SK-N-SH (cell line): ENCODE measurements around the gene EMP1. TPM values are rescaled to one million over a fixed set of nuclear protein-coding genes. Genes with fewer than 3 reads are reported as not detected.

Source experiments
- CTCF ChIA-PET: fragments of 300-600, 350-600 bp; formaldehyde crosslinking; extraction: SDS; loops from one replicate; lab custom pipeline; 2021; lab: Yijun Ruan, JAX
- POLR2A ChIA-PET: fragments of 350-600 bp; sonication (Branson Sonifier 250); formaldehyde crosslinking; extraction: SDS; loops from one replicate; lab custom pipeline; 2020; ENCODE audit warnings: antibody characterized with exemption, inconsistent platforms; lab: Yijun Ruan, JAX
- DNase-seq: peaks from one replicate; pipeline ENCODE4 v3.0.0; 2012
- H2AFZ ChIP-seq: fragments of 200-600 bp; sonication (generic); 2 replicates; pipeline ENCODE4 v1.8.1; 2016; ENCODE audit warnings: antibody characterized with exemption, mild to moderate bottlenecking, low read depth
- H3F3A ChIP-seq: fragments of 200-600 bp; sonication (generic); replicated peaks from 2 replicates; pipeline ENCODE3; 2016; ENCODE audit warnings: antibody characterized with exemption, mild to moderate bottlenecking; ENCODE audit not compliant: insufficient read depth
- H3K27ac ChIP-seq, 2 experiments: fragments of 200-500 bp in 1 of 2; fragments of 200-600 bp in 1 of 2; sonication (Bioruptor generic) in 1 of 2; sonication (generic), shearing (Covaris generic) in 1 of 2; 2 replicates each; pipeline versions ENCODE4 v1.5.1 to v1.6.1; 2014 to 2016; ENCODE audit warnings: low read depth in 2 of 2, inconsistent platforms in 1 of 2, low read length in 1 of 2, mild to moderate bottlenecking in 1 of 2, mixed read lengths in 1 of 2
- H3K27me3 ChIP-seq: fragments of 200-600 bp; sonication (generic), shearing (Covaris generic); 2 replicates; pipeline ENCODE4 v1.6.1; 2016; ENCODE audit warnings: mixed run types; ENCODE audit not compliant: insufficient read depth
- H3K36me3 ChIP-seq, 2 experiments: fragments of 200-500 bp in 1 of 2; fragments of 200-600 bp in 1 of 2; sonication (Bioruptor generic) in 1 of 2; sonication (generic) in 1 of 2; replicated peaks in 1 of 2; 2 replicates each; pipeline versions ENCODE3 to v1.5.1; 2014 to 2016; ENCODE audit warnings: low read length in 1 of 2, mild to moderate bottlenecking in 1 of 2; ENCODE audit not compliant: insufficient read depth in 2 of 2, control insufficient read depth in 1 of 2
- H3K4me1 ChIP-seq, 2 experiments: fragments of 200-500 bp in 1 of 2; fragments of 200-600 bp in 1 of 2; sonication (Bioruptor generic) in 1 of 2; sonication (generic), shearing (Covaris generic) in 1 of 2; 2 replicates each; pipeline versions ENCODE4 v1.5.1 to v1.6.1; 2014 to 2016; ENCODE audit warnings: low read depth in 1 of 2, low read length in 1 of 2, mixed run types in 1 of 2; ENCODE audit not compliant: insufficient read depth in 2 of 2, control insufficient read depth in 1 of 2
- H3K4me2 ChIP-seq: fragments of 200-600 bp; sonication (generic), shearing (Covaris generic); 2 replicates; pipeline ENCODE4 v1.6.1; 2017; ENCODE audit warnings: mixed run types
- H3K4me3 ChIP-seq, 2 experiments: fragments of 200-500 bp in 1 of 2; fragments of 200-600 bp in 1 of 2; sonication (Bioruptor generic) in 1 of 2; sonication (generic), shearing (Covaris generic) in 1 of 2; 2 replicates each; pipeline versions ENCODE4 v1.5.1 to v1.8.1; 2014 to 2016; ENCODE audit warnings: low read depth in 2 of 2, inconsistent platforms in 1 of 2, low read length in 1 of 2, mild to moderate bottlenecking in 1 of 2, mixed read lengths in 1 of 2, moderate library complexity in 1 of 2
- H3K79me2 ChIP-seq: fragments of 200-600 bp; sonication (generic); 2 replicates; pipeline ENCODE4 v1.8.1; 2017; ENCODE audit warnings: mild to moderate bottlenecking; ENCODE audit not compliant: insufficient read depth
- H3K9ac ChIP-seq: fragments of 200-600 bp; sonication (generic); 2 replicates; pipeline ENCODE4 v1.6.1; 2017; ENCODE audit warnings: mixed run types
- H3K9me2 ChIP-seq: fragments of 200-600 bp; sonication (generic); 2 replicates; pipeline ENCODE4 v1.6.1; 2017; ENCODE audit warnings: mixed run types
- H3K9me3 ChIP-seq: fragments of 200-600 bp; sonication (generic); 2 replicates; pipeline ENCODE4 v1.6.1; 2017; ENCODE audit warnings: mixed run types, mild to moderate bottlenecking, moderate library complexity
- H4K20me1 ChIP-seq: fragments of 200-600 bp; sonication (generic); 2 replicates; pipeline ENCODE4 v1.6.1; 2017; ENCODE audit warnings: mild to moderate bottlenecking, mixed run types; ENCODE audit not compliant: insufficient read depth
- CHD2 ChIP-seq: fragments of 150-350 bp; IDR thresholded peaks from 2 replicates; pipeline ENCODE4 v1.6.1; 2018; ENCODE audit warnings: low read length; ENCODE audit not compliant: partially characterized antibody
- CTCF ChIP-seq: fragments of 200-600 bp; sonication (generic); IDR thresholded peaks from 2 replicates; pipeline ENCODE4 v1.6.1; 2017; ENCODE audit warnings: antibody characterized with exemption, mild to moderate bottlenecking, moderate library complexity
- FOSL2 ChIP-seq: IDR thresholded peaks from 2 replicates; pipeline ENCODE4 v1.4.0; 2012; ENCODE audit warnings: low read depth, mild to moderate bottlenecking, moderate library complexity, borderline replicate concordance
- FOXJ3 ChIP-seq: sonication (generic); formaldehyde crosslinking; IDR thresholded peaks from 2 replicates; pipeline ENCODE4 v1.5.1; 2020; ENCODE audit warnings: mild to moderate bottlenecking, missing genetic modification reagents
- JUND ChIP-seq: IDR thresholded peaks from 2 replicates; pipeline ENCODE4 v1.4.0; 2012
- MAX ChIP-seq: IDR thresholded peaks from 2 replicates; pipeline ENCODE4 v1.4.0; 2012; ENCODE audit warnings: low read depth
- MXI1 ChIP-seq: IDR thresholded peaks from 2 replicates; pipeline ENCODE4 v1.6.1; 2012; ENCODE audit warnings: mild to moderate bottlenecking, low read depth, low read length, improper control_type of control experiment
- PBX3 ChIP-seq: IDR thresholded peaks from 2 replicates; pipeline ENCODE4; 2012
- POLR2AphosphoS5 ChIP-seq: IDR thresholded peaks from 2 replicates; pipeline ENCODE4 v1.6.1; 2012; ENCODE audit warnings: low read depth, low read length
- REST ChIP-seq: IDR thresholded peaks from 2 replicates; pipeline ENCODE4 v1.6.1; 2012; ENCODE audit warnings: mild to moderate bottlenecking, low read depth, low read length, moderate library complexity
- SIN3A ChIP-seq: IDR thresholded peaks from 2 replicates; pipeline ENCODE4 v1.6.1; 2012; ENCODE audit warnings: low read depth, mild to moderate bottlenecking, low read length, moderate library complexity, borderline replicate concordance
- SMC3 ChIP-seq: IDR thresholded peaks from 2 replicates; pipeline ENCODE4 v1.6.1; 2012; ENCODE audit warnings: low read depth, low read length, improper control_type of control experiment
- TAF1 ChIP-seq: IDR thresholded peaks from 2 replicates; pipeline ENCODE4 v1.6.1; 2012; ENCODE audit warnings: low read depth, mild to moderate bottlenecking, low read length, moderate library complexity, borderline replicate concordance
- TCF12 ChIP-seq: IDR thresholded peaks from 2 replicates; pipeline ENCODE4 v1.4.0; 2012
- TEAD4 ChIP-seq: IDR thresholded peaks from 2 replicates; pipeline ENCODE4 v1.4.0; 2012; ENCODE audit warnings: mild to moderate bottlenecking, borderline replicate concordance; ENCODE audit not compliant: insufficient read depth
- USF1 ChIP-seq: IDR thresholded peaks from 2 replicates; pipeline ENCODE4 v1.4.0; 2012; ENCODE audit warnings: low read depth, borderline replicate concordance
- USF2 ChIP-seq: fragments of 150-350 bp; IDR thresholded peaks from 2 replicates; pipeline ENCODE4 v1.6.1; 2017; ENCODE audit warnings: antibody characterized with exemption, low read length, low read depth, borderline replicate concordance
- YY1 ChIP-seq: IDR thresholded peaks from 2 replicates; pipeline ENCODE4 v1.4.0; 2012; ENCODE audit warnings: low read depth, mild to moderate bottlenecking
- WGBS: methylation state at CpG from one replicate; pipeline ENCODE4 v1.1.6; 2017; ENCODE audit warnings: low lambda C conversion rate; 5-methylcytosine and 5-hydroxymethylcytosine counted together
- polyA plus RNA-seq, 3 experiments: library from polyadenylated mRNA; depleted of rRNA; stranded (reverse); fragments of >200 nt; gene quantifications; 2 replicates each; pipeline ENCODE4 v1.2.3, GENCODE V29; 2012

The EMP1 gene
- polyA plus RNA-seq, 1 of the 3 experiments (the other 2 are of a cell fraction): 67.4 TPM

GRCh38 chr12:13152281-13152680, 44.2 kb upstream of the EMP1 start:
- Histone ChIP-seq H3K79me2 (no peaks in the 10 kb centered on the region), H3K27me3 (no peaks in the 10 kb centered on the region), H3K4me3 (no peak overlapping the region), H3K36me3 (no peaks in the 10 kb centered on the region), H2AFZ (no peak overlapping the region), H4K20me1 (no peaks in the 10 kb centered on the region), H3K9me2 (no peaks in the 10 kb centered on the region), H3K9me3 (no peaks in the 10 kb centered on the region), H3K27ac (no peak overlapping the region), H3F3A (peaks cover 5% of the 10 kb centered on the region), H3K4me2 (no peak overlapping the region), H3K9ac (no peak overlapping the region), H3K4me1 (peaks cover 0 to 13% of the 10 kb centered on the region in 2 experiments; a peak in 1 of 4 replicates)
- POLR2A ChIA-PET: no interaction called here
- TF ChIP-seq FOXJ3 (no peak), TEAD4 (no peak), TCF12 (no peak), CTCF (no peak), MAX (no peak), USF1 (no peak), MXI1 (no peak), PBX3 (no peak), POLR2AphosphoS5 (no peak), USF2 (no peak), TAF1 (no peak), SMC3 (no peak), JUND (no peak), YY1 (no peak), SIN3A (no peak), CHD2 (no peak), FOSL2 (no peak), REST (no peak)
- 100% methylated on average over 1 of the region's 1 CpG for WGBS
- CTCF ChIA-PET: interaction anchor here (0.8 kb wide), 1 partner anchor 54 kb away, joined by 3 read pairs; no protein-coding TSS in a partner anchor
- DNase-seq: no peak
